ENCODE measurements around the gene MYOG.

- no peak for TF ChIP-seq CTCF (IDR thresholded peaks at IDR 0.05)
- no peak for TF ChIP-seq POLR2A (IDR thresholded peaks at IDR 0.05)
These were observed 35.6 kb upstream of the MYOG start for GRCh38 chr1:203121186-203122015.
